Testis (tissue), 3 donors: ENCODE data around the gene TNFRSF14. TPM values are rescaled to one million over a fixed set of nuclear protein-coding genes. Genes with fewer than 3 reads are reported as not detected.
A peak's percentile ranks its signal among the peaks of the same experiment; 100 is the strongest.

ENCODE experiments used
- DNase-seq: peaks from one replicate; pipeline ENCODE4 v3.0.0-alpha.2; 2019
- H3K27ac ChIP-seq, 2 donors: fragments of 200-600 bp; sonication (generic); one replicate each; pipeline ENCODE4 v1.5.1; 2019
- H3K27me3 ChIP-seq: fragments of 200-600 bp; sonication (generic); one replicate; pipeline ENCODE4 v1.5.1; 2019
- H3K36me3 ChIP-seq: fragments of 200-600 bp; sonication (generic); one replicate; pipeline ENCODE4 v1.5.1; 2017; ENCODE audit warnings: low read depth; ENCODE audit errors: missing control alignments
- H3K4me1 ChIP-seq: fragments of 200-600 bp; sonication (generic); one replicate; pipeline ENCODE4 v1.5.1; 2019
- H3K4me3 ChIP-seq, 2 donors: fragments of 200-600 bp; sonication (generic); one replicate each; pipeline ENCODE4 v1.5.1; 2017 to 2019
- H3K9me3 ChIP-seq: fragments of 200-600 bp; sonication (generic); one replicate; pipeline ENCODE4 v1.5.1; 2017
- POLR2A ChIP-seq: fragments of 450-650 bp; IDR thresholded peaks from one replicate; pipeline ENCODE4 v1.6.1; 2017; ENCODE audit warnings: antibody characterized with exemption, mild to moderate bottlenecking, moderate library complexity
- WGBS, 2 donors: methylation state at CpG; one replicate each; pipeline ENCODE4 v1.1.5; 2018; 5-methylcytosine and 5-hydroxymethylcytosine counted together
- intact Hi-C: fragments of 100-400 bp; cut with DNase I; formaldehyde crosslinking; loops from one replicate; pipeline ENCODE4 v1.15.1; 2023; ENCODE audit warnings: low total_unique reads
- polyA plus RNA-seq: library from polyadenylated mRNA; stranded (reverse); fragments of 350-450 nt; fragmentation: Illumina TruSeq; extraction: RNeasy Lipid Tissue Mini Kit (QIAGEN cat#74804); gene quantifications from one replicate; pipeline ENCODE4 v1.2.3, GENCODE V29; 2014; ENCODE audit warnings: low read depth, low replicate concordance; ENCODE audit not compliant: insufficient read depth
- total RNA-seq, 2 donors: library from RNA; depleted of rRNA; stranded (reverse); fragments of >200 nt; gene quantifications; one replicate each; pipeline ENCODE4 v1.2.3, GENCODE V29; 2016
- TF ChIP-seq, protein P1 (sequence below), 3 experiments: fragments of 450-650 bp in 2 of 3; fragments of 200-600 bp in 1 of 3; sonication (generic) in 1 of 3; IDR thresholded peaks; one replicate each; pipeline ENCODE4 v1.5.1; 2016 to 2019; ENCODE audit warnings: antibody characterized with exemption in 3 of 3, mild to moderate bottlenecking in 2 of 3, moderate library complexity in 1 of 3

Gene TNFRSF14
- total and polyA plus RNA-seq, 3 donors from 2014 or later = 26.0 to 45.1 (median 39.0) TPM

DNA sequence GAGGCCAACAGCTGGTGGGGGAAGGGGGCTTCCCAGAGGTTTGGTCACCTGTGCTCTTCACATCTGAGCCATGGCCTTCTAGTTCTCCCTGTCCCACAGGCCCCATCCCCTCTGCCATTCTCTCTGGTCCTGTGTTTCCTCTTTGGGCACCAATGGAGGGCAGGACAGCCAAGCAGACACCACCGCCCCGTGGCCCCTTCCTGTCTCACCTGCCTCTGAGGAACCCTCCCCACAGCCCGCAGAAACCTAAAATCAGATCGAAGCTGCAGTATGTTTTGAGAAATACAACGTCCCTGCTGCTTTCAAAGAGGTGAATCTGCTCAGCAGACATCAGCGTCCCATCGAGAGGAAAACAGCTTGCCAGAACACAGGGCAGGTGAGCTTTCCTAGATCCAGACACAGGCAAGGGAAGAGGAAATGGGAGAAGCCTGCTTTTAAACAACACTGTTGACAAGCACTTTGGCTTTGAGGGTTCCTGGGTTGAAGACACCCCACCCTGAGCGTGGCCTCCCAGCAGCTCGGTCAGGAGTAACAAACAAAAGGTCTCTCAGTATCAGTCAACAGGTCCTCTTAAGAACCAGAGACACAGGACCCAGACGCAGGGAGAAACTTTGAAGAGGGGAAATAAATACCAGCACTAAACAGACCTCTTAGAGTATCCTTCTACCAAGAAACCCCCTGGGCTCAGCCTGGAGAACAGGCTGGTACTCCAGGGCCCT lies 32.1 kb upstream of the TNFRSF14 start:
- WGBS, 2 donors = 73 to 84% methylated on average over 9 to 10 of the region's 10 CpGs
- Histone ChIP-seq H3K4me3 (no peak overlapping the region), H3K27ac (no peak overlapping the region), H3K9me3 (no peaks in the 10 kb centered on the region), H3K27me3 (no peaks in the 10 kb centered on the region), H3K4me1 (peaks cover 43% of the 10 kb centered on the region), H3K36me3 (no peaks in the 10 kb centered on the region)
- intact Hi-C loops = no loop called here
- DNase-seq = no peak
- TF ChIP-seq, protein P1, sequence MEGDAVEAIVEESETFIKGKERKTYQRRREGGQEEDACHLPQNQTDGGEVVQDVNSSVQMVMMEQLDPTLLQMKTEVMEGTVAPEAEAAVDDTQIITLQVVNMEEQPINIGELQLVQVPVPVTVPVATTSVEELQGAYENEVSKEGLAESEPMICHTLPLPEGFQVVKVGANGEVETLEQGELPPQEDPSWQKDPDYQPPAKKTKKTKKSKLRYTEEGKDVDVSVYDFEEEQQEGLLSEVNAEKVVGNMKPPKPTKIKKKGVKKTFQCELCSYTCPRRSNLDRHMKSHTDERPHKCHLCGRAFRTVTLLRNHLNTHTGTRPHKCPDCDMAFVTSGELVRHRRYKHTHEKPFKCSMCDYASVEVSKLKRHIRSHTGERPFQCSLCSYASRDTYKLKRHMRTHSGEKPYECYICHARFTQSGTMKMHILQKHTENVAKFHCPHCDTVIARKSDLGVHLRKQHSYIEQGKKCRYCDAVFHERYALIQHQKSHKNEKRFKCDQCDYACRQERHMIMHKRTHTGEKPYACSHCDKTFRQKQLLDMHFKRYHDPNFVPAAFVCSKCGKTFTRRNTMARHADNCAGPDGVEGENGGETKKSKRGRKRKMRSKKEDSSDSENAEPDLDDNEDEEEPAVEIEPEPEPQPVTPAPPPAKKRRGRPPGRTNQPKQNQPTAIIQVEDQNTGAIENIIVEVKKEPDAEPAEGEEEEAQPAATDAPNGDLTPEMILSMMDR (IDR thresholded peaks at IDR 0.05) = no peak
- TF ChIP-seq POLR2A = no peak

DNA sequence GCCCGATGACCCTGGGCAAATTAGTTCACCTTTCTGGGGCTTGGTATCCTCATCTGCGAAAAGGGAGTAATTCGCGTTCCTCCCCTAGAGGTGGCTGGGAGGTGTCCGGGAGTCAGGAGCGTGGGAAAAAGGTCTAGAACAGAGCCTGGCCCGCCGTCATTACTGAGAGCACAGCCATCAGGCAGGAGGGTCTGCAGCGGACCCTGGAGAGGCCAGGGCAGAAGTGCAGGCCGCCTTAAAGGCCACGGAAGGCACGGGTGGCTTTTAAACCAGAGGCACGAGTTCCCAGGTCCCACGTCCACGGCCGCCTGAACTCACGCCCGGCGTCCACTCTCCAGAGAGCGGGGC lies 30.6 kb upstream of the TNFRSF14 start:
- H3K9me3 ChIP-seq = no peaks in the 10 kb centered on the region
- intact Hi-C loops = no loop called here
- no peak for DNase-seq
- H3K4me1 ChIP-seq = peaks cover 47% of the 10 kb centered on the region
- no peaks in the 10 kb centered on the region for H3K27me3 ChIP-seq
- TF ChIP-seq, protein P1 (IDR thresholded peaks at IDR 0.05) = no peak
- no peak for TF ChIP-seq POLR2A
- peak overlapping the region; percentile 71 to 82 for H3K4me3 ChIP-seq
- H3K36me3 ChIP-seq = no peaks in the 10 kb centered on the region
- peak overlapping the region; percentile 6 to 91 for H3K27ac ChIP-seq
- 0 to 1% methylated on average over 4 to 20 of the region's 20 CpGs for WGBS, 2 donors

DNA sequence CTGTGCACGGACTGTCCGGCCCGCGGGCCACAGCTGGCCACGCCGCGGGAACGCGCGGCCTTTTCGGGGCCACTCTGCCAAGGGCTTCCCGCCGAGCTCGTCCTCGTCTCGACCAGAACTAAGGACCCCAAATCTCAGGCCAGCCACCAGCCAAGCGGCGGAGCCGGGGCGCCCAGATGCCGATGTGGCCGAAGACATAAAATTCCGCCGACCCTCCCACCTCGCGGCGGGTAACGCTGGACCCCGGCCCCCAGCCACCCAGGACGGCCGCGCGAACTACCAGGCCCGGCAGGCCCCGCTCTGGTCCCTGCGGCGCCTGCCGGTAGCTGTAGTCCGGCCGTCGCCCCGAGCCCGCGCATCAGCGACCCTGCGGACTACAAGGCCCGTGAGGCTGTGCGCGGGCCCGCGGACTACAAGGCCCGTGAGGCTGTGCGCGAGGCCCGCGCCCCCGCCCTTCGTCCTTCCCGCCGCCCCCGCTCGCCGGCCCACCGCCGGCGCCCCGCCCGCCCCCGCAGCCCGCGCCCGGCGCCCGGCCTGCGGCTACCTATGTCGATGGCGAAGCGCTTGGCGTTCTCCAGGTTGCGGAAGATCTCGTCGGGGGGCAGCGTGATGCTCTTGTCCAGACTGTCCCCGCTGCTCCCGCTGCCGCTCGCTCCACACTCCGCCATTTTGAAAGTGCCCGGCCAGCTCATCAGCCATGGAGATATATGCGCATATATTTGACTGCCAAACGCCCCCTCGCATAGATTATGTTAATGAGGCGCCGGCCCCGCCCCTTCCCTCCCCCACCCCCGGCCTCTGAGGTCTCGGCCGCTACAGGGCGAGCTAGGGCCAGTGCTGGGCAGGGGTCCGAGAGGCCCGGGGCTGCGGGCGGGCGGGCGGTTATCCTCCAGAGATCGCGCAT lies 30.0 kb upstream of the TNFRSF14 start, which contains the start of gene PANK4:
PANK4 (minus strand) TSS at position 677 of the 904 bp plus-strand sequence; CDS start at position 668, 9 bp downstream.
- WGBS, 2 donors = 0% methylated on average over 3 to 53 of the region's 107 CpGs

DNA sequence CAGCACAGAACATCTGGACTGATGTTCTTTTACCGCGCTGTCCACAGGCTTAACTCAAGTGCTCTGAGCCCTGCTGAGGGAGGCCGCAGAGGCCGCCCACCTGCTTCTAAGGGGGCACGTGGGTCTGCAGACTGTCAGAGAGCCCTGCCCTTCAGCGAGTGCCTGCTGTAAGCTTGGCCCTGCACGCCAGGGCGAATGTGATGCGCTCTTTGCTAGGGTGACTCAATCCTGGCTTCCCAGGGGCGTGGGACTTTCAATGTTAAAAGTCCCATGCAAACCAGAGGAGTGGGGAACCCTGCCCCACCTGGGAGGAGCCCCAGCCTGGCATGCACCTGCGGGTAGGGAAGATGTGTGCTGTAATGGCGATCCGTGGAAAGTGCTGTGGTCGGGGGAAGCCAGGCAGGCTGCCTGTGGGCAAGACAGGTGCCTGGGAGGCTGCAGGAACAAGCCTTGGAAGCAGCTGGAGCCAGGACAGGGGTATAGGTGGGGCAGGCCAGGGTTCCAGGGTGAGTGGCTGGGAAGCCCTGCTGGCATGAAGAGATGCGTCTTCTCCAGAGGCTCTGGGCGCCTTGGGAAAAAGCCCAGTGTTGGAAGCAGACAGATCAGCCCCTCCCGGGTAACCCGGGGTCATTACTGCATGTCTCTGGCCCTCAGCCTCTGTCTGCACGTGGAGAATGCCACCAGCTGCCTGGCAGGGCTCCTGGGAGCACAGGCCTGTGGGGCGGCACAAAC lies 29.2 kb upstream of the TNFRSF14 start:
- WGBS, 2 donors = 36 to 58% methylated on average over 7 to 18 of the region's 20 CpGs
- peak overlapping the region in 1 of 2 donors; percentile 82 for H3K4me3 ChIP-seq
- no peak for TF ChIP-seq POLR2A
- TF ChIP-seq, protein P1 (IDR thresholded peaks at IDR 0.05) = no peak

More for the DNA sequence above, 30.0 kb upstream of the TNFRSF14 start, which contains the start of gene PANK4:
- peak within 1 kb of the TSS; percentile 71 to 82 for H3K4me3 ChIP-seq
- TF ChIP-seq, protein P1 (IDR thresholded peaks at IDR 0.05) = no peak
- TF ChIP-seq POLR2A = peak; percentile 25
- peak; percentile 97 for DNase-seq
- H3K36me3 ChIP-seq = no peaks in the 10 kb centered on the region
- peaks cover 53% of the 10 kb centered on the region for H3K4me1 ChIP-seq
- H3K27ac ChIP-seq = peak within 1 kb of the TSS; percentile 6 to 91
- no peaks in the 10 kb centered on the region for H3K27me3 ChIP-seq
- intact Hi-C loops = no loop called here
- H3K9me3 ChIP-seq = no peaks in the 10 kb centered on the region

More for the DNA sequence above, 29.2 kb upstream of the TNFRSF14 start:
- H3K27me3 ChIP-seq = no peaks in the 10 kb centered on the region
- H3K27ac ChIP-seq = peak overlapping the region in 1 of 2 donors; percentile 91
- intact Hi-C loops = no loop called here
- no peaks in the 10 kb centered on the region for H3K9me3 ChIP-seq
- H3K4me1 ChIP-seq = peaks cover 54% of the 10 kb centered on the region
- H3K36me3 ChIP-seq = no peaks in the 10 kb centered on the region
- DNase-seq = peak; percentile 63
